Activated T-helper 1 cell treated with anti-CD3 and anti-CD28 coated beads, Interleukin-12 subunit alpha, Interleukin-12 subunit beta, Interleukin-2, Interleukin-4 antibody, amounts not matched to agents 30 ng/mL and 10 ng/mL and 1 ng/mL, durations not matched to agents 14 hours and 24 hours and 36 hours (primary cell): ENCODE data around the gene TAS2R41. TPM values are rescaled to one million over a fixed set of nuclear protein-coding genes. Genes with fewer than 3 reads are reported as not detected.

Source experiments
- DNase-seq: peaks from one replicate; pipeline ENCODE4 v3.0.0; 2021; ENCODE audit warnings: low spot score
- H3K27ac Mint-ChIP-seq: one replicate; pipeline ENCODE4 v1.8.0; 2021; ENCODE audit warnings: mild to moderate bottlenecking, mixed read lengths
- H3K27me3 Mint-ChIP-seq: one replicate; pipeline ENCODE4 v1.8.0; 2022; ENCODE audit warnings: mild to moderate bottlenecking, moderate library complexity, mixed read lengths; ENCODE audit not compliant: insufficient read depth
- H3K36me3 Mint-ChIP-seq: one replicate; pipeline ENCODE4 v1.8.0; 2021; ENCODE audit warnings: low read depth, mixed read lengths
- H3K4me1 Mint-ChIP-seq: one replicate; pipeline ENCODE4 v1.8.0; 2021; ENCODE audit warnings: low read depth, mixed read lengths
- H3K4me3 Mint-ChIP-seq: one replicate; pipeline ENCODE4 v1.8.0; 2021; ENCODE audit warnings: mild to moderate bottlenecking, moderate library complexity, mixed read lengths
- H3K9me3 Mint-ChIP-seq: one replicate; pipeline ENCODE4 v1.8.0; 2021; ENCODE audit warnings: mixed read lengths
- intact Hi-C: fragments of 100-400 bp; cut with micrococcal nuclease; formaldehyde crosslinking; loops from one replicate; pipeline ENCODE4 v1.15.1; 2024
- total RNA-seq: library from RNA; stranded (reverse); gene quantifications from 2 replicates; pipeline ENCODE4 v1.2.3, GENCODE V29; 2022

TAS2R41 gene
- total RNA-seq, 1 donor from 2014 or later: not detected

DNA sequence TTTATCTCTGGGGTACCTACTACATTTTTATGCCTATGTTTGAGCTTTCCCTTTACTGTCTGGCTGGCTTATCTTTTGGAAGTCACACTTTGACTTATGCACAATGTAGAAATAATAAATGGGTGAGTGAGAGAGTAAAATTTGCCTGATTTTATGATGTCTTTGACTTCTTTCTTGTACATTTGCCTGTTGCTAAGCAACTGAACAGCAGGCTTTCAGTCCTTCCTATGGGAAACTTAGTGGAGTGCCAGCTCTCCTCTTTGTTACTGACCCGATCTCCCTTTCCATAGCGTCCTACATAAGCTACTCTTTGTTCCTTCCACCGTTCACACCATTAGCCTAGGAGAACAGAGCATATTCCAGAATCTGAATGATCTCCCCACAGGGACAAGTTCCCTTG, 30.2 kb upstream of the TAS2R41 start:
- H3K4me1 Mint-ChIP-seq: no peaks in the 10 kb centered on the region
- H3K4me3 Mint-ChIP-seq: no peak overlapping the region
- no peak overlapping the region for H3K27ac Mint-ChIP-seq
- no peaks in the 10 kb centered on the region for H3K27me3 Mint-ChIP-seq
- intact Hi-C loops: no loop called here
- DNase-seq: no peak
- no peaks in the 10 kb centered on the region for H3K36me3 Mint-ChIP-seq
- H3K9me3 Mint-ChIP-seq: no peaks in the 10 kb centered on the region

DNA sequence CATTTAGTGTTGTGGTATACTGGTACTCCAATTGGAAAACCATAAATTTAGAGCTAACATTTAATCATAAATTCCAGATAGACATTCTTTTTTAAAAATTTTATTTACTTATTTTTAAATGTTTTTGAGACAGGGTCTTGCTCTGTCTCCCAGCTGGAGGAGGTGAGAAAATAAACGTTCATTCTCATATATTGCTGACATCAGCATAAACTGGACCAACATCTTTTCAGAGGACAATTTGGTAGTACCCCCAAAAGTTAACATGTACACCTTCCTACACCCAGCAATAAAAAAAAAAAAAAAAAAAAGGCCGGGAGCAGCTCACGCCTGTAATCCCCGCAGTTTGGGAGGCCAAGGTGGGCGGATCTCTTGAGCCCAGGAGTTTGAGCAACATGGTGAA, 29.2 kb upstream of the TAS2R41 start:
- Mint-ChIP-seq H3K4me3 (no peak overlapping the region), H3K4me1 (no peaks in the 10 kb centered on the region), H3K27me3 (no peaks in the 10 kb centered on the region), H3K9me3 (no peaks in the 10 kb centered on the region), H3K27ac (no peak overlapping the region), H3K36me3 (no peaks in the 10 kb centered on the region)
- intact Hi-C loops: no loop called here
- no peak for DNase-seq

DNA sequence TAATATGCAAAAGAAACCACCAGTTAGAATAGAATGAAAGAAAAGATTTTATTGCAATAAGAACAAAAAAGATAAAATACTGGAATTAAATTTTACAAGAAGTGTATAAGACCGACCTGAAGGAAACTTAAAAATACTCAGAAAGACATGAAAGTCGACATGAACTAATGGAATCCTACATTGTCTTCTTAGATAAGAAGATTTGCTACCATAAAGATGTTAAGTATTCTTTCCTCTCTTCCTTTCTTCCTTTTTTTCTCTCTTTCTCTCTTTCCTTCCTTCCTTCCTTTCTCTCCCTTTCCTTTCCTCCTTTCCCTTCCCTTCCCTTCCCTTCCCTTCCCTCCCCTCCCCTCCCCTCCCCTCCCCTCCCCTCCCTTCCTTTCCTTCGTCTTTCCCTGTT, 27.9 kb upstream of the TAS2R41 start:
- H3K4me3 Mint-ChIP-seq: no peak overlapping the region
- peaks cover 8% of the 10 kb centered on the region for H3K27me3 Mint-ChIP-seq
- no peak for DNase-seq
- intact Hi-C loops: no loop called here
- H3K36me3 Mint-ChIP-seq: no peaks in the 10 kb centered on the region
- no peaks in the 10 kb centered on the region for H3K9me3 Mint-ChIP-seq
- H3K27ac Mint-ChIP-seq: no peak overlapping the region
- H3K4me1 Mint-ChIP-seq: no peaks in the 10 kb centered on the region

DNA sequence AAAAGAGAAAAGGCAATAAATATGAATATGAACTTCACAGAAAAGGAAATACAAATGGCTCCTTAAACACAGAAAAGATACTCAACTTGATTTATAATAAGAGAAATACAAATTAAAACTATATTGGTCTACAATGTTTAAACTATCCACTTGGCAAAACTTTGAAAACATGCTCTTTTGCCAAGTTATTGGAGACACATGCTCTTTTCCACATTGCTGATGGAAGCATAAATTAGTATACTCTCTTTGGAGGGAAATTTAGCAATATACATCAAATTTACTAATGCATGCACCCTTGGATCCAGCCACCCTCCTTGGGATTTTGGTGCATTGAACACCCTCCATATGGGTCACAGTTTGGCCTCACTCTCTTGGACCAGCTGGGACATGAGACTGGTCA, 26.6 kb upstream of the TAS2R41 start:
- no peak overlapping the region for H3K27ac Mint-ChIP-seq
- H3K4me1 Mint-ChIP-seq: no peaks in the 10 kb centered on the region
- no peak for DNase-seq
- H3K27me3 Mint-ChIP-seq: peaks cover 8% of the 10 kb centered on the region
- H3K36me3 Mint-ChIP-seq: no peaks in the 10 kb centered on the region
- H3K4me3 Mint-ChIP-seq: no peak overlapping the region
- intact Hi-C loops: no loop called here
- no peaks in the 10 kb centered on the region for H3K9me3 Mint-ChIP-seq

DNA sequence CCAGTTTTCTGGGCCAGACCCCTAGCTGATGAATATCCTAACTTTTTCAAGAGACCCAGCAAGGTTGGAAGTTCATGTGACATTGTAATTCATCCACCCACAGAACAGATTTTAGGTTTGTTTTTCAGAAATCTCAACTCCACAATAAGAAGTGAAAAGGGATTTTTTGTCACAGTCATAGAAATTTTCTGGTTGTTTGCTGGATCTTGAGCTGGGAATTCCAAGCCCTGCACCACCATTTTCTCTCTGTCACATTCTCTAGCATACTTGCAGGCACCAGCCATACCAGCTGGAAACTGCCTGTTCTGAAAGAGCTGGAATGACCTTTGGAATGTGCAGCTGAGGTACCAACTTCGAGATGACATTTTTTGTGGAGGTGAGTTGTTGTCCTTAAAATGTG, 25.9 kb upstream of the TAS2R41 start:
- H3K4me3 Mint-ChIP-seq: no peak overlapping the region
- H3K27me3 Mint-ChIP-seq: peaks cover 8% of the 10 kb centered on the region
- H3K4me1 Mint-ChIP-seq: no peaks in the 10 kb centered on the region
- intact Hi-C loops: no loop called here
- no peak for DNase-seq
- no peaks in the 10 kb centered on the region for H3K9me3 Mint-ChIP-seq
- H3K27ac Mint-ChIP-seq: no peak overlapping the region
- no peaks in the 10 kb centered on the region for H3K36me3 Mint-ChIP-seq

DNA sequence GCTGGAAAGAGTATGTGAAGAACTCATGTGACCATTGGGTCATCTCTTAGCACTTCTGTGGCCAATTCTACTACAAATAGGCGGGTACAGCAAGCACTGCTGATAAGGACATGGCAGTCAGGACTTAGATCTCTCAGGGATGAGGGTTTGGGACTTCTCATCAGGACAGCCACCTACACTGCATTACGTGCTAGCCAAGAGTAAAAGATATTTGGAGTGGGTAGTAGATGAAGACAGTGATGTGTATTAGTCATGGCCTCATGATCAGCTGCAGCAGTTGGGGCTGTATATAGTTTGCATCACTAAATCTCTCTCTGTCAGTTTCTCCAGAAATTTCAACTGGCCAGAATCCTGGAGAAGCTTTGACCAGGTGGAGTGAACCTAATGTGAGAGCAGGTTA, 25.2 kb upstream of the TAS2R41 start:
- Mint-ChIP-seq H3K9me3 (no peaks in the 10 kb centered on the region), H3K4me1 (no peaks in the 10 kb centered on the region), H3K4me3 (no peak overlapping the region), H3K27ac (no peak overlapping the region), H3K27me3 (peaks cover 8% of the 10 kb centered on the region), H3K36me3 (no peaks in the 10 kb centered on the region)
- DNase-seq: no peak
- intact Hi-C loops: no loop called here

DNA sequence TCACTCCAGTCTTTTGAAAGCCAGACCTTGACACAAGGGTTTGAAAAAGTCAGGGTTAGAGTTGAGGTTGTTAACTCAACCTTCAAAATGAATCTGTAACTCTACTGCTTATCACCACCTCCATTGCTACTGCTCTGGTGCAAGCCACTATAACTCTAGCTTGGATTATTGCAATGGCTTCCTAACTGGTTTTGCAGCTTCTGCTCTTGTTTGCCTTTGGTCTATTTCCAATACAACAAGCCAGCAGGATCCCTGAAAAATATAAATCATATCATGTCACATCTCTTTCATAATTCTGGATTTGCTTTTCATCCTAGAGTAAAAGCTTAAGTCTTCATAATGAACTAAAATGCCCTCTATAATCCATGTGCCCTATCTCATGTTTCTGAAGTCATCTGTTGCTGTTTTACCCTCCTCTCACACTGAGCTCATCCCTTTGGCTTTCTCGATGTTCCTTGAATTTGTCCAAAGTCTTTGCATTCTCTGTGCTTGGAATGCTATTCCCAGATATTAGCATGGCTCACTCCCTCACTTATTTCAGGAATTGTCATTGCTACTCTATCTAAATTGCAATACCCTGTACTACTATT, 23.5 kb upstream of the TAS2R41 start:
- DNase-seq: no peak
- intact Hi-C loops: no loop called here
- H3K9me3 Mint-ChIP-seq: no peaks in the 10 kb centered on the region
- H3K4me1 Mint-ChIP-seq: no peaks in the 10 kb centered on the region
- H3K4me3 Mint-ChIP-seq: no peak overlapping the region
- H3K36me3 Mint-ChIP-seq: no peaks in the 10 kb centered on the region
- H3K27me3 Mint-ChIP-seq: peaks cover 8% of the 10 kb centered on the region
- H3K27ac Mint-ChIP-seq: no peak overlapping the region

DNA sequence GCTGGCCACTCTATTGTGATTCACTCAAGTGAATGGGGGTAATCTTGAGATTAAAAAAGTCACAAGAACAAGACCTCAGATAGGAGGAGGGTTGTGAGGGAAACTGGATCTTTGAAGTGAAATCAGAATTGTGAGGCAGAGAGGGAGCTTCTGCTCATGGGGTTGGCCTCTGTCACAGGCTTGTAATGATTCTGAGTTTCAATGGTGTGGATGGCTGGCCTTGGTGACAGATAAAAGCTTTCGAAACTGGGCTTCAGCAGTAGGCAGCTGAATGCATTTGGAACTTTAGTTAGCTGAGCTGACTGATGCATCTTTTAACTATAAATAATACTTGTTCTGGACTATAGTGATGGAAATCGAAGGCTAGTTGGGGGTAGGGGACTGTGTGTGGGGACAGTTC, 22.2 kb upstream of the TAS2R41 start:
- no peaks in the 10 kb centered on the region for H3K9me3 Mint-ChIP-seq
- no peaks in the 10 kb centered on the region for H3K4me1 Mint-ChIP-seq
- peaks cover 8% of the 10 kb centered on the region for H3K27me3 Mint-ChIP-seq
- intact Hi-C loops: no loop called here
- DNase-seq: no peak
- no peak overlapping the region for H3K4me3 Mint-ChIP-seq
- H3K36me3 Mint-ChIP-seq: no peaks in the 10 kb centered on the region
- no peak overlapping the region for H3K27ac Mint-ChIP-seq

DNA sequence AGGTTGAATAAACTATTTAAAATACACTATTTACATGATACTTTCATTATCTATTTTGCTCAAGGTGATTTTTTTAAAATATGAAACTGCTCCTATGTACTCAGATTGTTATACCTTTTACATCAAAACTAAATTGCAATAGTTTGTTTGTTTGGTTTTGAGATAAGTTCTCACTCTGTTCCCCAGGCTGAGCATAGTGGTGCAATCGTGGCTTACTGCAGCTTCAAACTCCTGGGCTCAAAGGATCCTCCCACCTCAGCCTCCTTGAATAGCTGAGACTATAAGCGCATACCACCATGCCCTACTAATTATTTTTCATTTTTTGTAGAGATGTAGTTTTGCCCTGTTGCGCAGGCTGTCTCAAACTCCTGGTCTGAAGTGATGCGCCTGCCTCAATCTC, 21.7 kb upstream of the TAS2R41 start:
- Mint-ChIP-seq H3K4me3 (no peak overlapping the region), H3K27me3 (peaks cover 8% of the 10 kb centered on the region), H3K36me3 (no peaks in the 10 kb centered on the region), H3K27ac (no peak overlapping the region), H3K9me3 (no peaks in the 10 kb centered on the region), H3K4me1 (no peaks in the 10 kb centered on the region)
- DNase-seq: no peak
- intact Hi-C loops: no loop called here

DNA sequence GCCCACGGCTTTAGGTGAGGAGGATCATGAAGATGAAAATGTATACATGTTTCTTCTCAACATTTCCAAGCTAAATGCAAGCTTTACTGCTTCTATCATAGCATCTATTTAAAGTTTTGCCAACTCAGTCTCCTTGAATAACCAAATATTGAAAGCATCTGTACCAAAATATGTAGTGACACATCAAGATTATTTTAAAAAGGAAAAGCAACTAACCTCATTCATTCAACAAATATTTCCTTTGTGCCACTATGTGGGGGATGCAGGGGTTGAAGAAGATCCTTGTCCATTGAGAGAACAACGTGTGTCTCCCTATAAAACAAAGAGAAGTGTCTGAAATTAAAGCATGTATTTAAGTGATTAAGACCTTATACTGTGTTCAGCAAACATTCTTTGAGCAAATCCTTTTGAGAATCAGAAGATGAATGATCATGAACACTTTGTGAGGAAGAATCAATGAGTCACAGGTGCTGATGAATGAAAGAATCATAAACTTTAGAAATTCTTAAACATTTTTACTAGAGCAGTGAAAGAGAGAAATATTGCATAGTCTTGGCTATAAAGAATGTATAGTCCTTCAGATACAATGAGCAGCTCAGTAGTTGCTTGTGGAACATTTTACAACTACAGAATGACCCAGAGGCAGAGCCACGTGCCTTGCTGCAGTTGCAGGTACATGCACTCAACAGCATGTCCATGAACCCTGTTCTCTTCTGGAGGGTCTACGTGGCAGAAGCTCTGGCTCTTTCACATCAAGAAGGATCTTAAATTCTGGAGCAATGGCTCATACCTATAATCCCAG, 20.5 kb upstream of the TAS2R41 start:
- H3K4me3 Mint-ChIP-seq: no peak overlapping the region
- H3K36me3 Mint-ChIP-seq: no peaks in the 10 kb centered on the region
- H3K27me3 Mint-ChIP-seq: peaks cover 8% of the 10 kb centered on the region
- H3K27ac Mint-ChIP-seq: no peak overlapping the region
- H3K4me1 Mint-ChIP-seq: no peaks in the 10 kb centered on the region
- no peaks in the 10 kb centered on the region for H3K9me3 Mint-ChIP-seq
- no peak for DNase-seq
- intact Hi-C loops: no loop called here

DNA sequence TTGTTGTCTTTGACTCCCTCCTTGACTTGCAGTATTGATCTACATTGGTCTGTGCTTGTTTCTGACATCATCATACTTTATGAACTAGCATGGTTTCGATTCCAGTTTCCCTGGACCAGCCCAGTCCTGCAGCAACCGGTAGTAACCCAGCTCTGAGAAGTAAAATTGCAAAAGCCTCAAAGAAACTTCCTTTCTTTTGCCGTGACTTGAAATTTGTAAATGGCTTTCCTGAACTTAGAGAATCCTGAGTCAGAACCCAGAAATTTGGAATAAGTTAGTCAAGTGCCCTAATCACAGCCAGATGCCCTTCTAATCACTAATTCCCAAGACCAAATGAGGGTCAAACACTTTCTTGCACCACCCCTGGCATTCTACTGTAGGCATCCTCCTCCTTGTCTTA, 19.4 kb upstream of the TAS2R41 start:
- H3K4me1 Mint-ChIP-seq: no peaks in the 10 kb centered on the region
- H3K36me3 Mint-ChIP-seq: no peaks in the 10 kb centered on the region
- DNase-seq: no peak
- H3K27ac Mint-ChIP-seq: no peak overlapping the region
- H3K9me3 Mint-ChIP-seq: no peaks in the 10 kb centered on the region
- H3K4me3 Mint-ChIP-seq: no peak overlapping the region
- intact Hi-C loops: no loop called here
- peaks cover 8% of the 10 kb centered on the region for H3K27me3 Mint-ChIP-seq

DNA sequence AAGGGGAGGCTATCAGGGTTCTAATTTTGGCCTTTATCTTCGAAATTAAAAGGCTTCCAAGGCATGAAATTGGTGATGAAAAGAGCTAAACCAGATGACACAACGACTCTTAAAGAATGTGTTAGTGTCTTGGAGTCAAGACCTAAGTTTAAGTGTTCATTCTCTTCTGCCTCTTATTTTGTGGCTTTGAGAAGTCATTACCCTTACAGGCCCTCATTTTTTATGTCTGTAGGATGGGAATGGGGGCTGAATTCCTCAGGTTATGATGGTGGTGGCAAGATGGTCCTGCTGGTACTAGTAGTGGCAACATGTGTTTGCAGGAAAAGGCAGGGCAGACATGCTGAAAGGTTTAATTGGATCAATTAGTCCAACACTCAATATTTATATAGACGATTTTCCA, 19.0 kb upstream of the TAS2R41 start:
- Mint-ChIP-seq H3K36me3 (no peaks in the 10 kb centered on the region), H3K4me1 (no peaks in the 10 kb centered on the region), H3K4me3 (no peak overlapping the region), H3K27ac (no peak overlapping the region), H3K27me3 (peaks cover 7% of the 10 kb centered on the region), H3K9me3 (no peaks in the 10 kb centered on the region)
- DNase-seq: no peak
- intact Hi-C loops: no loop called here

DNA sequence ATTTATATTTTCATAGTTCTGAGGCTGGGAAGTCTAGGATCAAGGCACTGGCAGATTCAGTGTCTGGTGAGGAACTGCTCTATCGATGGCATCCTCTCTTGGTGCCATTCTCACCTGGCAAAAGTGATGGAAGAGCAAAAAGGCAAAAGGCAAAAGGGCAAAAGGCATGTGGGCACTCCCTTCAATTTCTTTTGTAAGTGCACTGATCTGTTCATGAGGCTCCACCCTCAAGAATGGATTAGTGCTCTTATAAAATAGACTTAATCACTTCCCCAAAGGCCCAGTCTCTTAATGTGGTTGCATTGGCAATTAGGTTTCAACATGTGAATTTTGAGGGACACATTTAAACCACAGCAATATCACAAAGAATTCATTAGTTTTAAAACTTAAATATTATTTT, 18.3 kb upstream of the TAS2R41 start:
- no peak overlapping the region for H3K4me3 Mint-ChIP-seq
- peaks cover under 1% of the 10 kb centered on the region for H3K27me3 Mint-ChIP-seq
- no peak overlapping the region for H3K27ac Mint-ChIP-seq
- no peaks in the 10 kb centered on the region for H3K4me1 Mint-ChIP-seq
- DNase-seq: no peak
- H3K9me3 Mint-ChIP-seq: no peaks in the 10 kb centered on the region
- no peaks in the 10 kb centered on the region for H3K36me3 Mint-ChIP-seq
- intact Hi-C loops: no loop called here
